K562 (cell line): ENCODE data around the gene RASGRP2.

Source experiments
- BDP1 ChIP-seq: IDR thresholded peaks from 3 replicates; pipeline ENCODE4 v1.6.1; 2011; ENCODE audit not compliant: insufficient read length, insufficient read depth
- CHD2 ChIP-seq: IDR thresholded peaks from 2 replicates; pipeline ENCODE4 v1.6.1; 2011; ENCODE audit warnings: low read depth, low read length
- MYC ChIP-seq, 2 experiments: fragments of 250-450 bp in 1 of 2; sonication (Bioruptor Pico) in 1 of 2; IDR thresholded peaks; 2 replicates each; pipeline versions ENCODE4 v1.5.1 to v1.6.1; 2012 to 2021; ENCODE audit warnings: low read depth in 2 of 2, borderline replicate concordance in 1 of 2, improper control_type of control experiment in 1 of 2, low read length in 1 of 2, mild to moderate bottlenecking in 1 of 2, moderate library complexity in 1 of 2
- POLR2A ChIP-seq: fragments of 450-650 bp; conservative IDR thresholded peaks from 2 replicates; pipeline ENCODE4 v1.6.1; 2016
- SP1 ChIP-seq: sonication (generic); formaldehyde crosslinking; IDR thresholded peaks from 2 replicates; pipeline ENCODE4 v1.8.1; 2022; ENCODE audit warnings: mild to moderate bottlenecking, missing genetic modification reagents
- ZNF134 ChIP-seq: fragments of 250-450 bp; sonication (Bioruptor Pico); conservative IDR thresholded peaks from 2 replicates; pipeline ENCODE4 v1.4.0; 2020
- ZNF282 ChIP-seq: sonication (generic); formaldehyde crosslinking; IDR thresholded peaks from 2 replicates; pipeline ENCODE4 v1.8.1; 2023; ENCODE audit warnings: missing genetic modification reagents
- ZNF324 ChIP-seq: fragments of 250-450 bp; sonication (Bioruptor Pico); IDR thresholded peaks from 2 replicates; pipeline ENCODE4 v1.4.0; 2020; ENCODE audit warnings: mild to moderate bottlenecking
- ZNF431 ChIP-seq: sonication (generic); formaldehyde crosslinking; IDR thresholded peaks from 2 replicates; pipeline ENCODE4 v1.8.0; 2022; ENCODE audit warnings: mild to moderate bottlenecking, missing genetic modification reagents
- ZNF445 ChIP-seq: fragments of 250-450 bp; sonication (Bioruptor Pico); IDR thresholded peaks from 2 replicates; pipeline ENCODE4 v1.4.0; 2020; ENCODE audit warnings: low read depth, mild to moderate bottlenecking, moderate library complexity
- TF ChIP-seq, protein P1 (sequence below): fragments of 250-450 bp; sonication (Bioruptor Pico); IDR thresholded peaks from 2 replicates; pipeline ENCODE4 v1.5.0; 2021; ENCODE audit warnings: mild to moderate bottlenecking, borderline replicate concordance
- TF ChIP-seq, protein P2 (sequence below): sonication (generic); formaldehyde crosslinking; IDR thresholded peaks from 2 replicates; pipeline ENCODE4 v1.9.0; 2022; ENCODE audit warnings: mild to moderate bottlenecking, missing genetic modification reagents
- TF ChIP-seq, protein P3 (sequence below), 3 experiments: fragments of 200-800 bp in 1 of 3; fragments of 250-450 bp in 1 of 3; fragments of 450-650 bp in 1 of 3; sonication (Bioruptor Pico) in 1 of 3; sonication (Bioruptor generic) in 1 of 3; formaldehyde crosslinking in 1 of 3; IDR thresholded peaks; 2 replicates each; pipeline versions ENCODE4 v1.6.1 to v1.8.0; 2016 to 2022; ENCODE audit warnings: mild to moderate bottlenecking in 2 of 3, missing genetic modification characterization in 2 of 3, missing compliant biosample characterization in 1 of 3, moderate library complexity in 1 of 3

DNA sequence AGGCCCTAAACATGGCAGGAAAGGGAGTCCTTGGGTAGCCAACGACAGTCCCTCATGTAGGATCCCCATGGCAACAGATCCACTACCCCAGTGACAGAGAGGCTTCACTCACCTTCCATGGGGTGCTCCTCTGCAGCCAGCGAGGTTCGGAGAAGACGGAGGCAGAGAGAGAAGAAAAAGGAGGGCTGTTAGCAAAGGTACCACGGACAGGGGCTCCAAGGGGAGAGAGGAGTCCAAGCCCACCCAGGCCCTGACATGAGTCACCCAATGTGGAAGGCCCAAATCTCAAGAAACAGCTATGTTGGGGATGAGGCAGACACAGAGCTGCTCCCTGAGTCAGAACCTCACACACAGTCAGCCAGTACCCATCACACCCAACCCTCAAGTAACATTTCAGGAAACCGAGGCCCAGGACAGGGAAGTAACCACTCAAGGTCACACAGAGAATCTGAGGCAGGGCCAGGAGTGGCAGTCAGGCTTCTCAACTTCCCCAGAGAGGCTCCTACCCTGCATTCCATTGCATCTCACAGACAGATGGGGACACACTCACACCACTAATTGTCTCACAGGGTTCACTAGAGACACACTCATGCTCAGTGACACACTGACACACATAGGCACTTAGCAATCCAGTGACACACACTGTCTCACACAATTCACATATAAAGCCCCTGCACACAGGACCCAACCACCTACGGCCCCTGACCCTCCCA lies 46.1 kb downstream of the RASGRP2 start:
- TF ChIP-seq ZNF445 (CRISPR knock-in tag) (no peak), MYC (IDR thresholded peaks at IDR 0.05; ENCODE audit: low read depth, low read length) (no peak), MYC (CRISPR knock-in tag; IDR thresholded peaks at IDR 0.05; ENCODE audit: borderline replicate concordance, low read depth) (no peak), ZNF282 (CRISPR knock-in tag) (no peak), POLR2A (no peak), ZNF324 (no peak), ZNF134 (CRISPR knock-in tag) (no peak), SP1 (CRISPR knock-in tag) (no peak), BDP1 (no peak), CHD2 (no peak), ZNF431 (CRISPR knock-in tag) (no peak)
- TF ChIP-seq, protein P1, sequence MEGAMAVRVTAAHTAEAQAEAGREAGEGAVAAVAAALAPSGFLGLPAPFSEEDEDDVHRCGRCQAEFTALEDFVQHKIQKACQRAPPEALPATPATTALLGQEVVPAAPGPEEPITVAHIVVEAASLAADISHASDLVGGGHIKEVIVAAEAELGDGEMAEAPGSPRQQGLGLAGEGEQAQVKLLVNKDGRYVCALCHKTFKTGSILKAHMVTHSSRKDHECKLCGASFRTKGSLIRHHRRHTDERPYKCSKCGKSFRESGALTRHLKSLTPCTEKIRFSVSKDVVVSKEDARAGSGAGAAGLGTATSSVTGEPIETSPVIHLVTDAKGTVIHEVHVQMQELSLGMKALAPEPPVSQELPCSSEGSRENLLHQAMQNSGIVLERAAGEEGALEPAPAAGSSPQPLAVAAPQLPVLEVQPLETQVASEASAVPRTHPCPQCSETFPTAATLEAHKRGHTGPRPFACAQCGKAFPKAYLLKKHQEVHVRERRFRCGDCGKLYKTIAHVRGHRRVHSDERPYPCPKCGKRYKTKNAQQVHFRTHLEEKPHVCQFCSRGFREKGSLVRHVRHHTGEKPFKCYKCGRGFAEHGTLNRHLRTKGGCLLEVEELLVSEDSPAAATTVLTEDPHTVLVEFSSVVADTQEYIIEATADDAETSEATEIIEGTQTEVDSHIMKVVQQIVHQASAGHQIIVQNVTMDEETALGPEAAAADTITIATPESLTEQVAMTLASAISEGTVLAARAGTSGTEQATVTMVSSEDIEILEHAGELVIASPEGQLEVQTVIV (CRISPR knock-in tag): no peak
- TF ChIP-seq, protein P2, sequence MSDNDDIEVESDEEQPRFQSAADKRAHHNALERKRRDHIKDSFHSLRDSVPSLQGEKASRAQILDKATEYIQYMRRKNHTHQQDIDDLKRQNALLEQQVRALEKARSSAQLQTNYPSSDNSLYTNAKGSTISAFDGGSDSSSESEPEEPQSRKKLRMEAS (CRISPR knock-in tag): no peak
- TF ChIP-seq, protein P3, sequence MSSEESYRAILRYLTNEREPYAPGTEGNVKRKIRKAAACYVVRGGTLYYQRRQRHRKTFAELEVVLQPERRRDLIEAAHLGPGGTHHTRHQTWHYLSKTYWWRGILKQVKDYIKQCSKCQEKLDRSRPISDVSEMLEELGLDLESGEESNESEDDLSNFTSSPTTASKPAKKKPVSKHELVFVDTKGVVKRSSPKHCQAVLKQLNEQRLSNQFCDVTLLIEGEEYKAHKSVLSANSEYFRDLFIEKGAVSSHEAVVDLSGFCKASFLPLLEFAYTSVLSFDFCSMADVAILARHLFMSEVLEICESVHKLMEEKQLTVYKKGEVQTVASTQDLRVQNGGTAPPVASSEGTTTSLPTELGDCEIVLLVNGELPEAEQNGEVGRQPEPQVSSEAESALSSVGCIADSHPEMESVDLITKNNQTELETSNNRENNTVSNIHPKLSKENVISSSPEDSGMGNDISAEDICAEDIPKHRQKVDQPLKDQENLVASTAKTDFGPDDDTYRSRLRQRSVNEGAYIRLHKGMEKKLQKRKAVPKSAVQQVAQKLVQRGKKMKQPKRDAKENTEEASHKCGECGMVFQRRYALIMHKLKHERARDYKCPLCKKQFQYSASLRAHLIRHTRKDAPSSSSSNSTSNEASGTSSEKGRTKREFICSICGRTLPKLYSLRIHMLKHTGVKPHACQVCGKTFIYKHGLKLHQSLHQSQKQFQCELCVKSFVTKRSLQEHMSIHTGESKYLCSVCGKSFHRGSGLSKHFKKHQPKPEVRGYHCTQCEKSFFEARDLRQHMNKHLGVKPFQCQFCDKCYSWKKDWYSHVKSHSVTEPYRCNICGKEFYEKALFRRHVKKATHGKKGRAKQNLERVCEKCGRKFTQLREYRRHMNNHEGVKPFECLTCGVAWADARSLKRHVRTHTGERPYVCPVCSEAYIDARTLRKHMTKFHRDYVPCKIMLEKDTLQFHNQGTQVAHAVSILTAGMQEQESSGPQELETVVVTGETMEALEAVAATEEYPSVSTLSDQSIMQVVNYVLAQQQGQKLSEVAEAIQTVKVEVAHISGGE (CRISPR knock-in tag; IDR thresholded peaks at IDR 0.05): no peak
